H1 (cell line): ENCODE results near the gene CLTCL1. TPM values are rescaled to one million over a fixed set of nuclear protein-coding genes. Genes with fewer than 3 reads are reported as not detected.

ENCODE experiments used
- CTCF ChIA-PET: fragments of 300-600 bp; sonication (Branson Sonifier 250); formaldehyde crosslinking; loops from one replicate; lab custom pipeline; 2021; ENCODE audit not compliant: partially characterized antibody; lab: Charles Lee
- POLR2A ChIA-PET: fragments of 300-600 bp; sonication (Branson Sonifier 250); formaldehyde crosslinking; loops from one replicate; lab custom pipeline; 2021; ENCODE audit warnings: inconsistent platforms; ENCODE audit not compliant: partially characterized antibody; lab: Charles Lee
- DNase-seq, 2 experiments: peaks; one replicate each; pipeline versions ENCODE4 v3.0.0 to v3.0.0-alpha.2; 2010 to 2022; ENCODE audit warnings: low spot score in 2 of 2, low read depth in 1 of 2, mixed read lengths in 1 of 2
- FAIRE-seq: peaks from 2 replicates; lab custom pipeline; 2011; peaks lifted over from hg19 to GRCh38; lab: Jason Lieb, UNC
- H2AFZ ChIP-seq: 2 replicates; pipeline ENCODE4 v1.8.1; 2012; ENCODE audit warnings: low read length, inconsistent platforms
- H2AK5ac ChIP-seq: 2 replicates; pipeline ENCODE4 v1.6.1; 2013; ENCODE audit warnings: low read depth, low read length
- H2BK120ac ChIP-seq: replicated peaks from 2 replicates; pipeline ENCODE3; 2013; ENCODE audit warnings: low read depth, low read length, inconsistent platforms
- H2BK12ac ChIP-seq: 2 replicates; pipeline ENCODE4 v1.6.1; 2013; ENCODE audit warnings: low read depth, low read length
- H2BK15ac ChIP-seq: 2 replicates; pipeline ENCODE4 v1.6.1; 2013; ENCODE audit warnings: low read length
- H2BK20ac ChIP-seq: 2 replicates; pipeline ENCODE4 v1.6.1; 2013; ENCODE audit warnings: low read length
- H2BK5ac ChIP-seq: 2 replicates; pipeline ENCODE4 v1.6.1; 2013; ENCODE audit warnings: low read depth, low read length
- H3K14ac ChIP-seq: 2 replicates; pipeline ENCODE4 v1.6.1; 2013; ENCODE audit warnings: inconsistent platforms; ENCODE audit not compliant: insufficient read length
- H3K18ac ChIP-seq: 2 replicates; pipeline ENCODE4 v1.6.1; 2013; ENCODE audit warnings: low read length; ENCODE audit errors: extremely low read depth
- H3K23ac ChIP-seq: 2 replicates; pipeline ENCODE4 v1.6.1; 2013; ENCODE audit warnings: inconsistent platforms; ENCODE audit not compliant: insufficient read length
- H3K23me2 ChIP-seq: 2 replicates; pipeline ENCODE4 v1.6.1; 2013; ENCODE audit warnings: low read depth, low read length
- H3K27ac ChIP-seq: 2 replicates; pipeline ENCODE4 v1.6.1; 2011; ENCODE audit warnings: low read depth, low read length, inconsistent platforms
- H3K27me3 ChIP-seq, 4 experiments: replicated peaks in 1 of 4; 1 replicate in 1 of 4; 2 replicates in 3 of 4; pipeline versions ENCODE4 v1.6.1 to v1.8.1; 2011 to 2013; ENCODE audit warnings: low read length in 3 of 4, mild to moderate bottlenecking in 3 of 4, inconsistent platforms in 2 of 4, mixed read lengths in 2 of 4, moderate library complexity in 1 of 4; ENCODE audit not compliant: control insufficient read depth in 3 of 4, insufficient read depth in 3 of 4; ENCODE audit errors: extremely low read depth in 1 of 4
- H3K36me3 ChIP-seq, 4 experiments: 2 replicates each; pipeline versions ENCODE4 v1.6.1 to v1.8.1; 2011 to 2013; ENCODE audit warnings: mild to moderate bottlenecking in 4 of 4, low read length in 3 of 4, moderate library complexity in 2 of 4, control low read depth in 1 of 4, inconsistent platforms in 1 of 4; ENCODE audit not compliant: insufficient read depth in 4 of 4, control insufficient read depth in 2 of 4
- H3K4ac ChIP-seq: replicated peaks from 2 replicates; pipeline ENCODE3; 2013; ENCODE audit warnings: low read length, low read depth, mixed read lengths, inconsistent platforms; ENCODE audit not compliant: insufficient read length
- H3K4me1 ChIP-seq, 4 experiments: replicated peaks in 1 of 4; 1 replicate in 1 of 4; 2 replicates in 3 of 4; pipeline versions ENCODE4 v1.6.1 to v1.8.1; 2011 to 2013; ENCODE audit warnings: low read length in 3 of 4, inconsistent platforms in 2 of 4, mixed read lengths in 1 of 4; ENCODE audit not compliant: insufficient read depth in 4 of 4, control insufficient read depth in 3 of 4
- H3K4me2 ChIP-seq, 2 experiments: 2 replicates each; pipeline versions ENCODE4 v1.6.1 to v1.8.1; 2011 to 2013; ENCODE audit warnings: low read depth in 2 of 2, low read length in 2 of 2, control low read depth in 1 of 2, inconsistent platforms in 1 of 2, mild to moderate bottlenecking in 1 of 2; ENCODE audit not compliant: insufficient read depth in 1 of 2
- H3K4me3 ChIP-seq, 4 experiments: fragments of 200-600, 300-600 bp in 1 of 4; sonication (generic), shearing (Covaris generic), sonication (Bioruptor Twin) in 1 of 4; 2 replicates each; pipeline versions ENCODE4 v1.5.1 to v1.8.1; 2011 to 2016; ENCODE audit warnings: low read length in 4 of 4, low read depth in 3 of 4, control low read depth in 2 of 4, inconsistent platforms in 2 of 4, mild to moderate bottlenecking in 2 of 4, mixed read lengths in 1 of 4, moderate library complexity in 1 of 4; ENCODE audit not compliant: insufficient read depth in 2 of 4; ENCODE audit errors: extremely low read depth in 1 of 4
- H3K56ac ChIP-seq: replicated peaks from 2 replicates; pipeline ENCODE3; 2013; ENCODE audit warnings: low read depth, mild to moderate bottlenecking, mixed read lengths, low read length, inconsistent platforms; ENCODE audit not compliant: insufficient read length
- H3K79me1 ChIP-seq: 2 replicates; pipeline ENCODE4 v1.6.1; 2013; ENCODE audit warnings: low read depth, low read length, control low read depth
- H3K79me2 ChIP-seq, 2 experiments: 2 replicates each; pipeline versions ENCODE4 v1.6.1 to v1.8.1; 2012 to 2013; ENCODE audit warnings: low read length in 2 of 2, mild to moderate bottlenecking in 2 of 2, inconsistent platforms in 1 of 2; ENCODE audit not compliant: insufficient read depth in 2 of 2, control insufficient read depth in 1 of 2
- H3K9ac ChIP-seq, 4 experiments: replicated peaks in 1 of 4; 1 replicate in 1 of 4; 2 replicates in 3 of 4; pipeline versions ENCODE4 v1.6.1 to v1.8.1; 2011 to 2013; ENCODE audit warnings: low read depth in 3 of 4, low read length in 3 of 4, control low read depth in 2 of 4, mild to moderate bottlenecking in 2 of 4, moderate library complexity in 2 of 4, inconsistent platforms in 1 of 4; ENCODE audit errors: extremely low read depth in 1 of 4
- H3K9me3 ChIP-seq, 2 experiments: 2 replicates each; pipeline versions ENCODE4 v1.6.1 to v1.8.1; 2012 to 2013; ENCODE audit warnings: mild to moderate bottlenecking in 2 of 2, moderate library complexity in 2 of 2, control low read depth in 1 of 2, inconsistent platforms in 1 of 2, low read depth in 1 of 2, low read length in 1 of 2, mixed read lengths in 1 of 2; ENCODE audit not compliant: insufficient read depth in 2 of 2
- H4K20me1 ChIP-seq, 2 experiments: replicated peaks in 1 of 2; 2 replicates each; pipeline versions ENCODE3 to v1.8.1; 2011 to 2013; ENCODE audit warnings: inconsistent platforms in 2 of 2, low read length in 2 of 2, mild to moderate bottlenecking in 1 of 2; ENCODE audit not compliant: insufficient read depth in 2 of 2, control insufficient read depth in 1 of 2
- H4K5ac ChIP-seq: 2 replicates; pipeline ENCODE4 v1.6.1; 2013; ENCODE audit warnings: low read length, low read depth, mixed read lengths, inconsistent platforms; ENCODE audit not compliant: insufficient read length
- H4K8ac ChIP-seq: 2 replicates; pipeline ENCODE4 v1.8.0; 2013; ENCODE audit warnings: mild to moderate bottlenecking, moderate library complexity, low read length, inconsistent platforms; ENCODE audit not compliant: insufficient read depth; ENCODE audit errors: extremely low read depth
- H4K91ac ChIP-seq: replicated peaks from 2 replicates; pipeline ENCODE3; 2013; ENCODE audit warnings: low read length, mixed read lengths, inconsistent platforms; ENCODE audit not compliant: insufficient read length
- CTCF ChIP-seq, 3 experiments: IDR thresholded peaks; 1 replicate in 2 of 3; 2 replicates in 1 of 3; pipeline versions ENCODE4 v1.5.1 to v1.6.1; 2011; ENCODE audit warnings: low read length in 3 of 3, mild to moderate bottlenecking in 3 of 3, inconsistent platforms in 2 of 3, low read depth in 1 of 3, moderate library complexity in 1 of 3; ENCODE audit not compliant: insufficient read depth in 1 of 3; ENCODE audit errors: control extremely low read depth in 1 of 3
- E2F6 ChIP-seq: IDR thresholded peaks from 2 replicates; pipeline ENCODE4 v1.6.1; 2012; ENCODE audit warnings: inconsistent platforms
- KDM1A ChIP-seq: fragments of 200-600, 300-600 bp; sonication (generic); IDR thresholded peaks from 2 replicates; pipeline ENCODE4 v1.7.1; 2016; ENCODE audit warnings: mild to moderate bottlenecking, low read length, borderline replicate concordance
- MAX ChIP-seq: IDR thresholded peaks from 2 replicates; pipeline ENCODE4 v1.6.1; 2012; ENCODE audit warnings: inconsistent platforms
- WGBS, 2 experiments: shearing (Covaris generic) in 1 of 2; methylation state at CpG; one replicate each; pipeline versions ENCODE4 v1.1.6 to v1.1.7; 2013 to 2015; ENCODE audit warnings: low lambda C conversion rate in 2 of 2, mixed read lengths in 2 of 2, inconsistent platforms in 1 of 2, low coverage in 1 of 2, missing lambda C conversion rate in 1 of 2; ENCODE audit not compliant: insufficient replicate concordance in 2 of 2, insufficient coverage in 1 of 2, insufficient read length in 1 of 2; ENCODE audit errors: extremely low coverage in 1 of 2, missing lambda C conversion rate in 1 of 2; 5-methylcytosine and 5-hydroxymethylcytosine counted together
- polyA plus RNA-seq, 7 experiments: library from polyadenylated mRNA; depleted of rRNA in 3 of 7; stranded (reverse) in 5 of 7; unstranded in 2 of 7; fragments of >200 nt in 5 of 7; fragments of 200-250 nt in 2 of 7; gene quantifications; 1 replicate in 5 of 7; 2 replicates in 1 of 7; 4 replicates in 1 of 7; pipeline versions ENCODE4 v1.2.1 to v1.2.3, GENCODE V29; 2011 to 2013; ENCODE audit warnings: missing spikeins in 2 of 7, mixed read lengths in 2 of 7
- total RNA-seq: library from RNA; stranded (reverse); fragmentation: NEBNext Ultra II Directional; extraction: Animal tissue kit (Norgen Biotek cat#: 25700); gene quantifications from 2 replicates; pipeline ENCODE4 v1.2.1, GENCODE V29; 2021

CLTCL1 gene
- total and polyA plus RNA-seq, 2 of the 8 experiments (the other 6 are each of a cell fraction or from before 2014, with no cell fraction given), result 12.4 to 17.0 TPM

- no peak overlapping the region for H4K5ac ChIP-seq
- H3K79me1 ChIP-seq, result no peaks in the 10 kb centered on the region; the same call in 1 of the 2 replicates
- H2BK15ac ChIP-seq, result 0 out of 2 replicates have a peak overlapping the region, but pooled peaks have one; percentile 36
- 0 out of 4 replicates have a peak, but pooled peaks cover 0 to 2% of the 10 kb centered on the region in 2 experiments for H3K9me3 ChIP-seq
- TF ChIP-seq CTCF (IDR thresholded peaks at IDR 0.05; ENCODE audit: control extremely low read depth in 1 of 3, insufficient read depth in 1 of 3, low read depth in 1 of 3, low read length in 3 of 3), result peak in 1 of 3 experiments; percentile 27; a peak in 1 of 4 replicates
- no peak for TF ChIP-seq E2F6
- peak; percentile 29; the same call in 1 of the 2 replicates for TF ChIP-seq MAX
- 0 out of 2 replicates have a peak, but pooled peaks have one; percentile 30 for TF ChIP-seq KDM1A
- ChIA-PET POLR2A (interaction anchor here (1.1 kb wide), 1 partner anchor 23 kb away, joined by 3 read pairs; no protein-coding TSS in a partner anchor), CTCF (interaction anchor here (0.6 to 5.0 kb wide), 13 partner anchors 10 to 322 kb away, joined by 3 to 37 read pairs (median 4); partner anchors contain the start of genes DGCR2 and SLC25A1)
- H3K56ac ChIP-seq, result peak overlapping the region; percentile 19
- H3K79me2 ChIP-seq, result peaks cover 0 to 10% of the 10 kb centered on the region in 2 experiments; a peak in 2 of 4 replicates
- H2BK12ac ChIP-seq, result peak overlapping the region; percentile 22; the same call in 1 of the 2 replicates
- H2AK5ac ChIP-seq, result peak overlapping the region; percentile 5; the same call in 1 of the 2 replicates
- H3K4ac ChIP-seq, result no peak overlapping the region
- no peak overlapping the region for H3K18ac ChIP-seq
- H3K14ac ChIP-seq, result no peak overlapping the region
- H3K4me3 ChIP-seq, result no peak overlapping the region
- H3K27me3 ChIP-seq, result peaks cover 40 to 53% (median 46%) of the 10 kb centered on the region in 4 experiments
- H4K91ac ChIP-seq, result no peak overlapping the region
- DNase-seq (no peak), FAIRE-seq (peak; percentile 24)
- H2AFZ ChIP-seq, result no peak overlapping the region
- H3K23me2 ChIP-seq, result peaks cover 12% of the 10 kb centered on the region; the same call in 1 of the 2 replicates
- no peak overlapping the region for H3K27ac ChIP-seq
- no peak overlapping the region for H4K8ac ChIP-seq
- H2BK120ac ChIP-seq, result no peak overlapping the region
- H3K9ac ChIP-seq, result no peak overlapping the region
- H2BK20ac ChIP-seq, result no peak overlapping the region
- no peak overlapping the region for H2BK5ac ChIP-seq
- no peak overlapping the region for H3K23ac ChIP-seq
- H4K20me1 ChIP-seq, result peaks cover 2 to 7% of the 10 kb centered on the region in 2 experiments
- WGBS, 2 experiments, result 89% methylated on average over 11 of the region's 11 CpGs; no CpG with 5 or more reads in 1 of the 2 experiments
- no peak overlapping the region; a peak in 1 of 4 replicates for H3K4me2 ChIP-seq
- H3K4me1 ChIP-seq, result peaks cover 0 to 12% (median 6%) of the 10 kb centered on the region in 4 experiments; a peak in 5 of 7 replicates
- peaks cover 4 to 14% (median 7%) of the 10 kb centered on the region in 4 experiments; a peak in 5 of 8 replicates for H3K36me3 ChIP-seq
Observed at GRCh38 chr22:19146215-19146968, 145.1 kb downstream of the CLTCL1 start.
